Activated CD8-positive, alpha-beta memory T cell treated with anti-CD3 and anti-CD28 coated beads, Interleukin-2, amount 50 U/mL, for 1 hour (primary cell): ENCODE measurements around the gene ELF3.
"Not testable (repeated sequence)": the region's sequence is repeated elsewhere in the genome, so short reads cannot be mapped to it uniquely, and the experiment has no call there.

Source experiments
- DNase-seq: peaks from one replicate; pipeline ENCODE4 v3.0.0-alpha.2; 2020; ENCODE audit errors: extremely low read depth

The ELF3 gene

DNA sequence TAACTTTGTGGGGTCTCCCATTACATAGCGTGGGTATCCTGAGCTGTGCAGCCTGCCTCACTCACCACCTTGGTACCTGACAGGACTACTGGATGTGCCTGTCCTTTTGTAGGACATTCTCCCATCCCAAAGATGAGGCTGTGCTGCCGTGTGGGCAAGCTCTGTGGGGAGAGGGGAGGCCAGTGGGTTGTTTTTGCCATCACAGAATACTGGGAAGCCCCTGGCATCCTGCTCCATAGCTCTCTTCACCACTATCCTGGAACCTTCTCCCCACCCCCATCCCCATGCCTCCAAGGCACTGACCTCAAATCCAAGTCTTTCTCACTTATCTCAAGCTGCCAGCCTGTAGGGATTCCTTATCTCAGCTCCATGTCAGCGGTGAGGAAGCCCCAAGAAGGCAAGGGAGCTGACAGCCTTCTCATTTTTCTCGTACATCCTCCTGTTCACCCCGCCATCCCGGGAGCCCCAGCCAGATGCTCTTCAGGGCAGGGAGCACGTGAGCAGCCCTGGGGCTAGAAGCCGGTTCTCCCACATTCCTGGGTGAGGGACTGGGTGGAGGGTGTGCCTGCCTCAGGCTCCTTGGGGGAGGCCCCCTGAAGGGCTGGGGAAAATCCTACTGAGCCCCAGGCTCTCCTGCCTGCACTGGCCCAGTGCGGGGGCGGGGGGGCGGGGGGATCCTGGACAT is 2.4 kb upstream of the ELF3 start:
- DNase-seq, result no peak

DNA sequence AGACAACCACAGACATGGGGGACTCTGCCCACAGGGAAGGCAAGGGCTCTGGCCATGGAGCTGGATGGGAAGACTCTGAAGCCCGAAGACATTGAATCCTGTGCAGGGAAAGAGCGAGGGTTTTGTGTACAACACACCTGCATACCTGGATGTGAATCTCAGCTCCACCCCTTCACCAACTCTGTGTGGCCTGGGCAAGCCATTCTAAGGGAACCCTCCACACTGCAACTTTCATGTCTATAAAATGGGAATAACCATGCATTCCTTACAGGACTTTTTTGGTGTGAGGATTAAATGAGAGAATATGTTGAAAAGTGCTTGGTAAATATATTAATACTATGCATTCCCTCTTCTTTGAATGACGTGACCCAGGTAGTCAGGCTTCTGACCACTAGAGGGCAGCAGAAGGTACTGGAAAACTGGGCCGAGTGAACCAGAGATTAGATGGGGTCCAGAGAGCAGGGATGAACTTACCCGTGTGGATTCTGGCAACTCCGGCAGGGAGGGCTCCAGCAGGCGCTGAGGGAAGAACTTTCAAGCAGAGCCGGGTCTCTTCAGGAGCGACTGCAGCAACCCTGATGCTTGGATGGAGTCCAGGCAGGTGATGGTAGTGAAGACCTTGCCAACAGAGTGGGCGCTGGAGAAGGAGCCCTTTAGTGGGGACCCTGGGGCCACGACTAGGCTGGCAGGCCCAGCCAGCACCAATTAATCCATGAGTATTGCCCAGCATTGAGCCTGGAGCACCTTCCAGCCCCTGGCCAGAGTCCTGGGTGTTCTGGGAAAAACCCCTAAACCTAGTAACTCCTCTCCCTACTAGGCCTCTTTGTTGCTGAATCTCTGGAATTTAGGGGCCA is 834 bp upstream of the ELF3 start:
- no peak for DNase-seq

DNA sequence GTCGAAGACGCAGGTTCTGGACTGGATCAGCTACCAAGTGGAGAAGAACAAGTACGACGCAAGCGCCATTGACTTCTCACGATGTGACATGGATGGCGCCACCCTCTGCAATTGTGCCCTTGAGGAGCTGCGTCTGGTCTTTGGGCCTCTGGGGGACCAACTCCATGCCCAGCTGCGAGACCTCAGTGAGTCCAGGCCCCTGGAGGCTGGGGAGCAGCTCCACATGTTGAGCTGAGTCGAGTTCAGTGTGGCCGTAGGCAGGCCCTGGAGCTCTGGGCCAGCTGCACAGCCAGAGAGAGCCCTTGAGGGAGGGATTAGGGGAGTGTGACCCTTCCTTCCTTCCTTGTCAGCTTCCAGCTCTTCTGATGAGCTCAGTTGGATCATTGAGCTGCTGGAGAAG is 1.6 kb downstream of the ELF3 start:
- no peak for DNase-seq

GRCh38 chr1:202012544-202013478 is 2.4 kb downstream of the ELF3 start:
- DNase-seq, result no peak

DNA sequence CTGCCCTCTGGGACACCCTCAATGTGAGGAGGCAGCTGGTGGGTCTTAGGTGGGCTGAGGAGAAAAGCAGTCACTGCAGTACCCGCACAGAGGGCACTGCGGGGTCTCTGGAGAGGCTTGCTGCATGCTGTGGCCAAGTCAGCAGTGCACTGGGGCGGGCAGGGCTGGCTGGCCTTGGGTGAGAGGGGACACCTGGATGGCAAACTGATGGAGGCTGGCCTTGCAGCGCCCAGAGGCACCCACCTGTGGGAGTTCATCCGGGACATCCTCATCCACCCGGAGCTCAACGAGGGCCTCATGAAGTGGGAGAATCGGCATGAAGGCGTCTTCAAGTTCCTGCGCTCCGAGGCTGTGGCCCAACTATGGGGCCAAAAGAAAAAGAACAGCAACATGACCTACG is 3.2 kb downstream of the ELF3 start:
- no peak for DNase-seq

GRCh38 chr1:202014060-202014459 is 3.7 kb downstream of the ELF3 start:
- DNase-seq, result no peak

- no peak for DNase-seq
These were observed 4.7 kb downstream of the ELF3 start for GRCh38 chr1:202014915-202015661.

DNA sequence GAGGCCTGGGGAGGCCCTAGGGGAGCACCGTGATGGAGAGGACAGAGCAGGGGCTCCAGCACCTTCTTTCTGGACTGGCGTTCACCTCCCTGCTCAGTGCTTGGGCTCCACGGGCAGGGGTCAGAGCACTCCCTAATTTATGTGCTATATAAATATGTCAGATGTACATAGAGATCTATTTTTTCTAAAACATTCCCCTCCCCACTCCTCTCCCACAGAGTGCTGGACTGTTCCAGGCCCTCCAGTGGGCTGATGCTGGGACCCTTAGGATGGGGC is 5.2 kb downstream of the ELF3 start:
- no peak for DNase-seq

GRCh38 chr1:202016022-202016810 is 5.8 kb downstream of the ELF3 start:
- no peak for DNase-seq

DNA sequence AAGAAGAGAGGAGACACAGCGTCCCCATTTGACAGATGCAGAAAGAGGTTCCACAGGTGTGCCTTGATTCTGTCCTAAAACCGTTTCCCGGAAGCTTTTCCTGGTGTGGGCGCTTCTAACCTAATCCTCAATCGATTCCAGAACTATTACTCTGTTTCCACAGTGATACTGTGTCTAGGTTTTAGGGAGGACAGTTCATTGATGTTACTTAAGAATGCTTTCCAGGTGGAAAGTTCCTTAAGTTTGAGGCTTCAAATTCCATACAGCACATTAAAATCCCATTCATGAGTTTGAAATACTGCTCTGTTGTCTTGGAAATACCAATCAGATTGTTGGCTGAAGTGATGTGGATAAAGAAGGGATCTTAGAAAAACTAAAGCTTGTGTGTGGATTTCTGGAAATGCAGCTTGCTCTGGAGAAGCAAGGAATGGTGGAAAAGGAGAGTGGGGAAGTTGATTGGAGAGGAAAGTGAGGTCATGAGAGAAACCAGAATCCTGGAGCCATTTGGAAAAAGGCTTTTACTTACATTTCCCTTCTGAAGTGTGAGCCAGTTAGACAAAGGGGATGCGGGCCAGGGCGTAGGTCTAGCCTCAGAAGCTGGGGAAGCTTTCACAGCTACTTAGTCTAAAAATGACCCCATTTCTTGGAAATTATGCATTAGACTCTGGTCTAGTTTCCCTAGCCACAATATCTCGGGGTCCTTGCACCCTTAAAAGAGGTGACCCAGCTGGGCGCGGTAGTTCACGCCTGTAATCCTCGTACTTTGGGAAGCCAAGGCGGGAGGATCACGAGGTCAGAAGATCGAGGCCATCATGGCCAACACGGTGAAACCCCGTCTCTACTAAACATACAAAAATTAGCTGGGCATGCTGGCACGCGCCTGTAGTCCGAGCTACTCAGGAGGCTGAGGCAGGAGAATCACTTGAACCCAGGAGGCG is 6.7 kb downstream of the ELF3 start:
- no peak for DNase-seq

GRCh38 chr1:202017749-202018467 is 7.5 kb downstream of the ELF3 start:
- DNase-seq, result no peak

GRCh38 chr1:202018468-202019234 is 8.3 kb downstream of the ELF3 start:
- no peak for DNase-seq

DNA sequence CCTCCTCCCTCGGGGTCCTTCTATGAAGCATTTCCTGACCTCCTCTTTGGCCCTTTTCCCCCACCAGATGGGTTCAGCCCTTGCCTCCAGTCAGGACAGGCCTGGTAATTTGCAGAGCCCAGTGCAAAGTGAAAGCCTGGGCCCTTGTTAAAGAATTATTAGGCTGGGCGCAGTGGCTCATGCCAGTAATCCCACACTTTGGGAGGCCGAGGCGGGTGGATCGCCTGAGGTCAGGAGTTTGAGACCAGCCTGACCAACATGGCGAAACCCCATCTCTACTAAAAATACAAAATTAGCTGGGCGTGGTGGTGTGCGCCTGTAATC is 8.8 kb downstream of the ELF3 start:
- not testable (repeated sequence) for DNase-seq

- no peak for DNase-seq
These were observed 12.6 kb downstream of the ELF3 start for GRCh38 chr1:202023001-202023433.

DNA sequence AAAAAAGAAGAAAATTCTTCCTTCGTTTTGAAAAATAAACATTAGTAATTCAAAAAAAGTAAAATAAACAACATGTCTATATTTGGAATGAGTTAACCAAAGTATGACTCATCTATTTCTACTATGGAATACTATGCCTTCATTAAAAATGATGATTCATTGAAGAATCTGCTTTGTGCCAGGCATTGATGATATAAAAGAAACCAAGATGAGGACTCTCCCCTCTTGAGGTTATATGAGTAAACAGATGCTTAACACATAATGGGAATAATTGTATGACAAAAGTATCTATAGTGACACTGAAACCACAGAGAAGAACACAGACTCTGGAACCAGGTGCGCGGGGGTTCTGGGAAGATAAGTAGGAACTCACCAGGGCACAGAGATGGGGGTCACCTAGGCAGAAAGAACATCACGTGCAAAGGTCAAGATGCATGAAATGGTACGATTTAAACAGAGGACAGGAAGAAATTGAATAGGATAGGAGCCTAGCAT is 18.8 kb downstream of the ELF3 start:
- no peak for DNase-seq

GRCh38 chr1:202029727-202030126 is 19.3 kb downstream of the ELF3 start:
- DNase-seq, result no peak

- DNase-seq, result no peak
These were observed 21.4 kb downstream of the ELF3 start for GRCh38 chr1:202031796-202032195.

DNA sequence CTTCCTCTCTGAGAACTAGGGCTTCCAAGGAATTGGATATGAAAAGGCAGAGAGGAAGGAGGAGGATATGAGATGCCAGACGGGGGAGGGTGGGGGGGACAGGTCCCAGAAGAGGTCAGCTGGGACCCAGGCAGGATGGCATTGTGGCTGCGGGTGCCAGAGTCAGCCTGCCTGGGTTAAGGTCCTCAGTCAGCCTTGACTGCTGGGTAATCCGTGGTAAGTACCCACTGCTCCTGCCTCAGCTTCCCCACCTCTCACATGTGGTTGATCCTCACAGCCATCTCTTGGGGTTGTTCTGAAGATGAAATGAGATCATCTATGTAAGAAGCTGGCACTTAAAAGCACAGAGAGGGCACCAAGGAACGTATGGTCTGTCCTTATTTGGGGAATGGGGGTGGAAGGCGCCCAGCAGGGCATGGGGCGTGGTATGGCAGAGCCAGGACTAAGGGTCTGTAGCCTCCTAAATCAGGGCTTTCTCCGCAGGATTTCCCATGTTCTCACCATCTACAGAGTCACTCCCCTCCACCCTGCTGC is 23.8 kb downstream of the ELF3 start:
- DNase-seq, result no peak
